HG03135 (cell line): Measurements from ENCODE around the gene EIF5AL1.
A peak's percentile ranks its signal among the peaks of the same experiment; 100 is the strongest.
"Not testable (repeated sequence)": the region's sequence is repeated elsewhere in the genome, so short reads cannot be mapped to it uniquely, and the experiment has no call there.

ENCODE experiments used
- ATAC-seq: cut with Tn5 transposase; IDR thresholded peaks from one replicate; pipeline ENCODE4 v1.9.1; 2021; ENCODE audit warnings: mild to moderate bottlenecking, moderate library complexity; ENCODE audit not compliant: unreplicated experiment

EIF5AL1 gene

DNA sequence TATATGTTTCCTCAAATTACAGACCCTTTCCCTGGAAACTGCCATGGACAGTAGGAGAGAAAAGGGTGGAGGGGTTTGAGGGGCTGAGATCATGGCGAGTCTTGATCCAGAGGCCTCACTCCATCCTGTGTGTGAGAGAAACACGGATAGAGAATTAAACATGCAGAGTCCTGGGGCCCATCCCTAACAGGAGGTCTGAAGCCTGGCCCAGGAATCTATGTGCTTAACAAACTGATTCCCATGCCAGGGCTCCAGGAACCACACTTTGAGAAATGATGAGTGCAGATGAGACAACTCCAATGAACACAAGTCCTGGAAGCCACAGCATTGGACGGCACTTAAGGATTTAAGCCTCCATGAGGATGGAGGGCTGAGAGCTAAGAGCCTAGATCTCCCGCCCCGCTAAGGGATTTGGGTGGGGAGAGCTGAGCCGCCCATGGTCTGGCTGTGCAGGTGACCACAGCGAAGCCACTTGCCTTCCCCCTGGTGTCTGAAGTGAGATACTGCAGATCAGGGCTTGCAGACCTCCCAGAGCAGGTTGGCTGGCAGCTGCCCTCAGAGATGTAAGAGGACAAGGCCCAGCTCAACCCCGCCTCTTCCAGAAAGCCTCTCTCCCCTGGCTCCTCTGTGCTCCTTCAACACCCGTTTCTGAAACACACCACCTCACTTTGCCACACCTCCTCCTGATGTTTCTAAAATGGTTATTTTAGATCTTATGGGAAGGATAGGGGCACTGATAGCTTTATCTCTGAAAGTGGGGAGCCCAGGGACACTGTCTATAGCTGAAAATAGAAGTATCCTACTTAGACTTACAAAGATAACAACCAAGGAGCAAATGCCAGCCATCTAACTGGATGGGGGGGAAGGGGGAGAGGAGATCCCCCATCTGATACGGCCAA, 24.8 kb upstream of the EIF5AL1 start:
- ATAC-seq = peak; percentile 66

DNA sequence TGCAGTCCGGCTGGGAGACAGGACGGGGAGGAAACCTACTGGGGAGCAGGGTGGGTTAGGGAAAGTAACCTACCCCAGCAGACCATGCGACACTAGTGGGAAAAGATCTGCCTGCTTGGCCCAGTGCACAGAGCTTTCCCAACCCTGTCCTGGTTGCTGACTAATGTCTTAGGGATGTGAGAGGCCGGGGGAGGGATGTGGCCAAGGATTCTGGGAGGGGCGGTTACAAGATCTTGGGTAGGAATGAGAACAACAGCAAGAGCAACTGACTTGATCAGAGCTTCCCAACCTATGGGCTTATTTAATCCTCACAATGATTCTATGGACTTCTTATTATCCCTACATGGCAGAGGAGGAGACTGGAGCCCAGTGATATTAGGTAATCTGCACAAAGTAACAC, 24.0 kb upstream of the EIF5AL1 start:
- no peak for ATAC-seq

DNA sequence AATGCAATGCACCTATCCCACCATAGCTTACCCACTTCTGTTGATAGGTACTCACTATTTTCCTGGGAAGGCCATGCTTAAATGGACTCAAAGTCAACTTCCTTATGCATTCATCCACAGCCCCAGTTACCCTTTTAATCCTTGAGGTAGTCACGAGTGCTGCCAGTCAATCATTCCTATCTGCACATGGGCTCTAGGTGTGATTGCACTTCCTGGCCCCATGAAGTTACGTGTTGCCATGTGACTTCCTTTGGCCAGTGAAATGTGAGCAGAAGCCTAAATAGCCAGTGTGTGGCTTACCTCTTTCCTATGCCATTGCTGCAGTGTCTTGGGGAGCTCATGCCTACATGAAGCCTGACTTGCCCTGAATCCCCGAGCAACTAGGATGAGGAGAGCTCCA, 23.5 kb upstream of the EIF5AL1 start:
- no peak for ATAC-seq

DNA sequence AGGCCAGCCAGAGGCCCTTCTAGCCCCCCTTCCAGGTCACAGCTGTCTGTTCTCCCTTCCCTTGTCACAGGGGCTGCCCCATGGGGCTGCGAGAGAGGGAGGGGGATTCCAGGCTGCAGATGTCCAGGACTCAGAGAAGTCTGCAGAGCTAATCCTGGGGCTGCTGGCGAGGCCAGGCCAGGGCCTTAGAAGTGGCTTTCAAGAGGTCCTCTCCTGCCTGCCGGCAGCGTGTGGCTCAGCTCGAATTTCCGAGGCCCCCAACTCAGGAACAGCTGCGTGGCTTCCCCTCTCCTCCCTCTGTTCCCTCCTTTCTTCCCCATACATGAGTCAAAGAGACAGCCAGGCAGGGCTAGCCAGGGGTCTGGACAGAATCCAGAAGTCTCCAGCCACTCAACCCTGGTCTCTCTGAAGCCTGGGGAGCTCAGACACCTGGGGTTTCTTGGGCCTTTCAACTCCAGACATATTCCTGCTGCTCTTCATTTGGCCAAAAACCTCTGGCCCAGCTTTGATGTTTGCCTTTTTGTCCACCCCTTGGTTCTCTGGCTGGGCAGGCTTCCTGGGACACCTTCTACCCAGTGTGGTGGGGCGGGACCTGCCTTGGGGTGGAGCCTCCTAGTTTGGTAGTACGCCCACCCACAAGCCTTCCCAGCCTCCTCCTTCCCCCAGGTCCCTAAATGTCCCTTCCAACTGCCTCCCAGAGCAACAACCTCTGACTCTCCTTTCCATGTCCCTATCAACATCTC, 21.8 kb upstream of the EIF5AL1 start:
- no peak for ATAC-seq

DNA sequence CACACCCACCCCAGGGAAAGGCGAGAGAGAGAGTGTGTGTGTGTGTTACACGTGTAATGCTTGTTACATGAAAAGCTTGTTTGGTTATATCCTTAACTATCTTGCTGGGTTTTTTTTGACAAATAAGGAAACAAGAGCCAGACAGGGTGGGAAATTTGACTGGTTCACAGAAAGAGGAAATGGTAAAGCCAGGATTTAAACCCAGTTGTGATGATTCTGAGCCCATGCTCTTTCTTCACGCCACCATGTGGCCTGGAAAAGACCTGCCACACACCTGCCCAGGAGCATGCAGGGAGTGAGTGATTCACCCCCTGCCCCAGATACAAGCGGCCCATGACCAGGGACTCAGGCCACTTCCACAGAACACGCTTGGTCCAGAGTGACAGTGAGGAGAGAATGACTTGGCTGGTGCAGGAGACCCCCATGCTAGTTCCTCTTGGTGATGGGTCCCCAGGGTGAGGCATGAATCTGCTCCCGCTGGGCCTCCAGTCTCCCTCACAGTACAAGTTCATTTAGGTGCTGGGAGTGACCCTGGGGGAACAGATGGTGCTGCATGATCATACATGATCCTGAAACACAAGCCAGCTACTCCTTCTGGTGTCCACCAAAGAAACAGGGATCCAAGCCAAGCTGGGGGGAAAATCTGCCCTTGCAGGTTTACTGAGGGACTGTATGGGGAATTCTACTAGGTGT, 21.0 kb upstream of the EIF5AL1 start:
- ATAC-seq = no peak

DNA sequence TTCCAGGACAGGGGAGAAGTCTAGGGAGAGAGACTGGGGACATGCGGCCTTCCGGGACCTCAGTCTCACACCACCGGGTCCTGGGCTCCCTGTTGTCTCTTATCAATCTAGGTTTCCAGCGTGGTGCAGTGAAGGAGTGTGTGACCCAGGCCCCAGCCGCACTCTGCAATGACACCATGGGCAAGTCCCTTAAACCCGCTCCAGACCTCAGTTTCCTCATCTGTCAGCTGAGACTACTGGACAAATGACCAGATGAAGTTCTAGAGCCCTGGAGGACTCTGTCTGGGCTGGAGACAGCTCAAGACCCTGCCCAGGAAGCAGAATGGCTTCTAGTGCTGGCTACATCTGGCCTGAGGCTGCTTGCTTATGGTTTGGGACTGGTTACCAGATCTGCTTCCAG, 20.1 kb upstream of the EIF5AL1 start:
- ATAC-seq = no peak

DNA sequence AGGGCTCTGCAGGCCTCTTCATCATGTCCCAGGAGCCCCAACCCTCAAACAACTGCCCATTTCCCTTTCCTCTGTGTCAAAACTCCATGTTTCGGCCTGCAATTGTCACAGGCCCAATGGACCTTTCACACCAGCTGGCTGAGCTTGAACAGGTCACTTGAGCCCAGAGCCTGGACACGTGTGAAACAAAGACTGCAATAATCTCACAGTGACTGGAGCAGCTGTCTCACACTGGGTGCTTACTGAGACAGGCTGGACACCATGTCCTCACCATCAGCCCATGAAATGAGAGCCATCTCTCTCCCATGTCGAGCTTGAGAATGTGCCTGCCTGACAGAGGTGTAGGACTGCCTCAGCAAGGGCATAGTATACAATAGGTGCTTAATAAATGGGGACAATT, 19.5 kb upstream of the EIF5AL1 start:
- ATAC-seq = no peak

DNA sequence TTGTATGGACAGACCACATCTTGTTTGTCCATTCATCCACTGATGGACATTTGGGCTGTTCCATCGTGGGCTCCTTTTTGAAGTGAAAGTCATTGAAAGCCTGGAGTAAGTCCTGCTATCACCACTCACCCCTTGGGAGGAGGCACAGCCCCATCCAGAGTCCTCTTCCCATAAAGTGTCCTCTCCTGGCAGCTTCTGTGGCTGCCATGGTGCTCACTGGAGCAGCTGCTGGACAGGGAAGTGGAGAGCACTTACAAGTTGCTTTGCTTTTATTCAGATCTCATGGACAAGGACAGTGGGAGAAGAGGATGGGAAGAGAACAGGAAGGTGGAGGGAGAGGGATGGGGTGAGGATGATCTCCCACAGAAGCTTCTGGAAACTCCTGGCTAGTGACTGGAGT, 18.5 kb upstream of the EIF5AL1 start:
- ATAC-seq = no peak

DNA sequence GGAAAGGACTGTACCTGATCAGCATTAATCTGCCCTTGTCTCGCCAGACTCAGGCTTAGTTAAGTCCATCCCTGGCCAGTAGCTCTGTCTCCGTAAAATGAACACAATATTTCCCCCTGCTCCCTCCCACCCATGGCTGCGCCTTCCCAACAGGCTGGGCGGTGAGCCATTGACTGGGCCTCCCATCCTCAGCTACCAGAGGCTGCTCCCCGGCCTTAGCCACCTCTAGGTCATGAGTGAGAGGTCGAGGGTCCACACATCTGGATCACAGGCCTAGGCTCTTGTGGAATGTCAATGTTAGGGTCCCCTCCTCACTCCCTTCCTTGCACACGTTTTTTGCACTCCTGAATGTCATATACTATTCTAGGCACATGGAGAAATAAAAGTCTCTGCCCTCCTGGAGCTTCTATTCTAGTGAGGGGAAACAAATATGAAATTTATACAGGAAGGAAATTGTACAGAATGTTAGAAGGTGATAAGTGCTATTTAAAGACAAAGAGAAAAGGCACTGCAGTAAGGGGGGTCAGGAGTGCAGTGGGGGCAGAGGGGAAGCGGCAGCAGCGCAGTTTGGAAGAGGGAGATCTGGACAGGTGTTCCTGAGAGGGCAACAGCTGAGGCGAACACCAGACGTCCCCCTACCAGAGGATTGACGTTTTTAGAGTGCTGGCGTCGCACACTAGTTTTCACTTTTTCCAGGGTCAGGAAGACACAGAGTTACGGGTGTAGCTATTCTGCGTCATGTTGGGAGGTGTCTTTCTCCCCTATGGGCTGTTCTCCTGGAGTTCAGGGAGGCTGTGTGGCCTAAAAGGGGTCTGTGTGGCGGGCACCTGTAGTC, 17.2 kb upstream of the EIF5AL1 start:
- no peak for ATAC-seq

DNA sequence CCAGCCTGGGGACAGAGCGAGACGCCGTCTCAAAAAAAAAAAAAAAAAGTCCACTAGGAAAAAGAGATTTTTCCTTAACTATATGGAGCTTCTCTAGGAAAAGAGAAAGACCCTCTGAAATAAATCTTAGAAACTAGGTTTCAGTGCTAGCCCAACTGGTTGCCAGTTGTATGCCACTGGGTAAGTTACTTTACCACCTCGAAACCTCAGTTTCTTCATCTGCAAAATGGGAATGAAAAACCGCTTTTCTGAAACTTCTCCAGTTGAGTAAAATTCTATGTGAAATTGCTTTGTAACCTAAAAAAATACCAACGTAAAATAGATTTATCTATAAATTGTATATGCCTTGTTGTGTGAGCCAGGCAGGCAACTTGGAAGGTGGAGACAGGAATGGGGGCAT, 16.5 kb upstream of the EIF5AL1 start:
- ATAC-seq = no peak

DNA sequence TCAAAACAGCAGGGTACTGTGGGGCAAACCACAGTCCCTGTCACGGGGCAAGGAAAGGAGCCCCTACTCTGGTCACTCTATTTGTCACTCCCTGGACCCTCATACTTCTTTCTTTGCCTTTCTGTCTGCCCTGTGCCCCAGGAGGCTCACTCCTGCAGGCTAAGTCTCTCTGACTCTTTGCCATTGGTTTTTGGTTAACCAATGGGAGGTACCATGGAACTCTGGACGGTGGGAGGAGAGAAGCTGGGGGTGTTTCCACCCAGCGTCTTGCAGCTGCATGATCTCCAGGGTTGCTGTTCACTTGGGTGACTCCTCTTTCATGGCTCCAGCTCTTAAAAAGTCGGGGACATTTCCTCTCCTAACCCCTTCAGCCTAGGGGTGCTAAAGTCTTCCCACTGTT, 15.4 kb upstream of the EIF5AL1 start:
- no peak for ATAC-seq

DNA sequence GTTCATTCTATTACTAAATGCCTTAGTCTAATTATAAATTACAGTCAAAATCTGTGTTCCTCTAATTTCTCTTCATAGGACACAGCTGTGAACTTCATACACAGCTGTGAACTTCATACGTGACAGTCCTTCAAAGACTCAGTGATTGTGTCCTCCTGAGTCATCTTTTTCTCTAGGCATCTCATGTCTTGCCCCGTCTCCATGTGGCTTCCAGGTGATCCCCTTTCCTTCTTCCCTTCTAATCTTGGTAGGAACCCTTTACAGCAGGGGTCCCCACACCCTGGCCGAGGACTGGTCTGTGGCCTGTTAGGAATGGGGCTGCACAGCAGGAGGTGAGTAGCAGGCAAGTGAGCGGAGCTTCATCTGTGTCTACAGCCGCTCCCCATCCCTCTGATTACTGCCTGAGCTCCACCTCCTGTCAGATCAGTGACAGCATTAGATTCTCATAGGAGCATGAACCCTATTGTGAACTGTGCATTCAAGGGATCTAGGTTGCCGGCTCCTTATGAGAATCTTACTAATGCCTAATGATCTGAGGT, 14.0 kb upstream of the EIF5AL1 start:
- ATAC-seq = no peak

DNA sequence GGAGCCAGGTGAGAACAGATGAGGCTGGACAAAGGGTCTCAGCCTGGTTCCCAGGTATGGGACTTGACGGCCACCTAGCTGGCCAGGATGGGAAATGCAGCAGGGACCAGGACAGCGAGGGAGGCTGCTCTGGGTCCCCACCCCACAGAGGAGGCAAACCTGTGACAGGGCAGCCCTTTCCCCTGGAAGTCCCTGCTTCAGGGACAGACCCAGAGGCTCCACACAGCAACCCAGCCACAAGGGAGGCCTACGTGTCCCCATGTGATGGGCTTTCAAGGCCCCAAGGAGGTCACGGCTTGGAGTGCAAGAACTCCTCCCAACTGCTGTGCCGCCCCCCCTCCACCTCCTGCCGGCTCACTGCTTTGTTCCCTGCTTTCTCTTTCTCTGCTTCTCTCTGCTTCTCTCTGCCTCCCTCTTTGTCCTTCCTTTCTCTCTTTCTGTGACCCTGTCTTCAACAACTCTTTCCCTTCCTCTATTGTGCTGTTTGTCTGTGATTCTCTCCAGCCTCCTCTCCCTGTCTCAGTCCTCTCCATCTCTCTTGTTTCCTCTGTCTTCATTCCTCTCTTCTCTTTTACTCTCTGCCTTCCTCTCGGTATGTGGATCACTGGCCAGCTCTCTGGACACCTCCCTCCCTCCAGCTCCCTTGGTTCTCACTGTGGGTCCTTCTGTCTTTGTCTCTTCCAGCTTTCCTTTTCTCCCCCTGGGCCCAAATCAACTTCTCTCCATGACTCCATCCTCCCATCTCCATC, 9.6 kb upstream of the EIF5AL1 start:
- no peak for ATAC-seq

DNA sequence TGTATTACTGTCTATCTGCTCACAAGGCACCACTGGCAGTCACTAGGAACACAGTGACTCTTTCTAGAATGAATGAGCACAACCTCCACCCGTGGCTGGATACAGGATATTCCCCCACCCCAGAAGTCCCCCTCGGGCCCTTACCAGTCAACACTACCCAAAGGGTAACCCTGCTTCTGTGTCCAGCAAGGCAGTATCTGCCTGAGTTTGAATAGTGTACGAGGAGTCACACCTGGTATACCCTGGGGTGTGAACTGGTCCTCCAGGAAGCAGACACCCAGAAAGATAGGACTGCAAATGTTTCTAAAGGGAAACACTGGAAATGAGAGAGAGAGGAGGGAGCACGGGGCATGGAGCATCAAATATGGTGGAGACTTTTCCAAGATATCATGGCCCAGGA, 8.5 kb upstream of the EIF5AL1 start:
- ATAC-seq = not testable (repeated sequence)

DNA sequence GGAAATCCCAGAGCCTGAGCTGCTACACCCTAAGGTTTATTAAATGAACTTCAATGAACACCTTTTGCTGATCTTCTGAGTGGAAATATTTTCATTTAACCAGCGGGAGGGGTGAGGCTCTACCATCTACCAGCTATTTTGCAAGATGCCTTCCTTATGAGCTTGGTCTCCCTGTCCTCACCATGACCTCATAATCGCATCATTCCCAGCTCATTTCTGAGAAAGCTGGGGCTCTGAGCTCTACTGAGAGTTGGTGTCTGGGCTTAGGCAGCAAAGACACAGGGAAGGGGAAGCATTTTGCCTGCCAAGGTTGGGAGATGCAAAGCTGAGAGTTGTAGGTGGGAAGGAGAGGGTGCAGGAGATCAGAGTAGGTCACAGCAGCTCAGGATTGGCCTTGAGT, 7.8 kb upstream of the EIF5AL1 start:
- not testable (repeated sequence) for ATAC-seq

DNA sequence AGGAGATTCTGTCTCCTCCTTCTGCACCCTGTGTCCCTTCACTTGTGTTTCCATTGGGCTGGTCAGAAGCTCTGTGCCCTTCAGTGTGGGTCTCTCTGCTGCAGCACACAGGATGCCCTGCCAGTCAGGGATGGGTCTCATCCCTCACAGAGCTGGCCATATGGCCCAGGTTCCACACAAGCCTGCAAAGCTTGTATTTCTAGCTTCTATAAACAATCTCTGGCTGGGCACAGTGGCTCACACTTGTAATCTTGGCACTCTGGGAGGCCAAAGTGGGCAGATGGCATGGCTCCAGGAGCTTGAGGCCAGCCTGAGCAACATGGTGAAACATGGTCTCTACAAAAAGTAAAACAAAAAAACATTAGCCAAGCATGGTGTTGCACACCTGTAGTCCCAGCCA, 7.0 kb upstream of the EIF5AL1 start:
- not testable (repeated sequence) for ATAC-seq

DNA sequence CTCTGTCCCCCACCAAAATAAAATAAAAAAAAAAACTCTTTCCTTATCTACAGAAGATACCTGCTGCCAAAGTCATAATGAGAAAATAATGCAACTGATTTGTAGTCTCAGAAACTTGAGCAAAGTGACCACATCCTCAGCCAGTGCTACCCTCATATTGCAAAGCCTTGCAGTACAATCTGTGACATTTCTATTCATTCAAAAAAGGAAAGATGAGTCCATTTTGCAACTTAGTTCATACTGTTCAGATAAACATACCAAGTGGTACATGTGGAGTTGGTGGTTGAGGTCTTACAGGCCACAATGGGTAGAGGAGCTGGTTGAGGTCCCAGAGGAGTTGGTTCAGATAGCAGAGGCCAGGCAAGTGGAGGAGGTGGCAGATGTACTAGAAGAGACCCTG, 6.5 kb upstream of the EIF5AL1 start:
- ATAC-seq = no peak

DNA sequence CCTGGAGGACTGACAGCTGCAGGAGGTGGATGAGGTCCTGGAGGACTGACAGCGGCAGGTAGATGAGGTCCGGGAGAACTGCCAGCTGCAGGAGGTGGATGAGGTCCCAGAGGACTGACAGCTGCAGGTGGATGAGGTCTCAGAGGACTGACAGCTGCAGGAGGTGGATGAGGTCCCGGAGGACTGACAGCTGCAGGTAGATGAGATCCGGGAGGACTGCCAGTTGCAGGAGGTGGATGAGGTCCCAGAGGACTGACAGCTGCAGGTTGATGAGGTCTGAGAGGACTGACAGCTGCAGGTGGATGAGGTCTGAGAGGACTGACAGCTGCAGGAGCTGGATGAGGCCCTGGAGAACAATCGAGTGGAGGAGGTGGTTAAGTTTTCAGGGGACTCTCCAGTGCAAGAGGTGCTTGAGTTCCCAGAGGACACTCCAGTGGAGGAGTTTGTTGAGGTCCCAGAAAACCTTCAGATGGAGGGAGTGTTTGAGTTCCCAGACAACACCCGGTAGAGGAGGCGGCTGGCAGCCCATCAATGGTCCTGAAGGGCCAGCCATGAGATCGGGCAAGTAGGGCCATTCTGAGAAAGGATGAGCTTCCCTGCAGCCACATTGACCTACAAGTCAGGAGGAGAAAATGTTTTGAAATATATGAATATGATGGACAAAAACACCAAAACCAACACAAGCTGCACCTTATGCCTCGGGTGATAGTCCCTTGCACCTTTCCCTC, 4.7 kb upstream of the EIF5AL1 start:
- no peak for ATAC-seq

DNA sequence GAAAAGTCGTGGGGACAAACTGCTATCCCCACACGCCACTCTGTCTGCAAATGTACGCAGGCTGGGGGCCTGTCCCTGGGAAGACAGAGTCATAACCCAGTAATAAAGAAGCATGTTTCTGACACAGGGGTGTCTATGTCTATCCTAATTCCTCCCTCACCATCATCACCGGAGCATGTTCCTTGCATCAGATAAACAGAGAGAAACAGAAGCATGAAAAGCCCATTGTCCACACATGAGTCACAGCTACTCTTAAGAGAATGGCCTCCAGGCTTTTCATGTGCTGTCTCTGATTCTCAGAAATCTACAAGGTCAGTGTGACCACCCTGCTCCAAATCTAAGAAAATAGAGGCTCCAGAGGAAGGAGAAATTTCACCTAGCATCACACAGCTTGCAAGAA, 4.1 kb upstream of the EIF5AL1 start:
- not testable (repeated sequence) for ATAC-seq
